ENCODE measurements around the gene OTUB1. TPM values are rescaled to one million over a fixed set of nuclear protein-coding genes. Genes with fewer than 3 reads are reported as not detected.

The OTUB1 gene
- total RNA-seq, 1 donor, result 33.6 TPM

DNA sequence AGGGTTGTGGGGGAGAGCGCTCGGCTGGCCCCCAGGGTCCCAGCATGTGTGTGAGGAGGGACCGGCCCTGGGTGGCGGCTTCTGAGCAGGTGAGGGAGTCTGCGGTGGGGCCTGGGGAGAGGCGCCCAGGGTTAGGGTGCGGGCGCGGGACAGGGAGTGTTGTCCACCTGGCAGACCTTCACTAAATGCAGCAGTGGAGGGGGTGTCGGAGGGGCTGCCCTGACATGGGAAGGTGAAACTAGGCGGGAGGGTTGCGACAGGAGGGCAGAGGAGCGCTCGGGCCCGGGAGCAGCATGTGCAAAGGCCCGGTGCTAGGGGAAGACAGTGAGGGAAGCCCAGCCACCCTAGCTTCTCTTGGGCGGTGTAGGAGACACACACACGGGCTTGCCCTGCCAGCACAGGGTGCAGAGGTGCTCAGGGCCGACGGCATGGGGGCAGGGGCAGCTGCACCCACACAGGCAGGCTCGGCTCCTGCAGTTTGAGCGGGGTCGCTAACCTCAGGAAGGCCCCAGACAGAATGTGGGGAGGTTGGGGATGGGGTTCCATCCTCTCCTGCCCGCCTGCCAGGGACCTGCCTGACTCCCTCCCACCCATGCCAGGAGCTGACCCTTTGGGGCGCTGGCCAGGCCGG, 22.2 kb downstream of the OTUB1 start:
- H3K4me3 ChIP-seq (ENCODE audit: low read length), result no peak overlapping the region

DNA sequence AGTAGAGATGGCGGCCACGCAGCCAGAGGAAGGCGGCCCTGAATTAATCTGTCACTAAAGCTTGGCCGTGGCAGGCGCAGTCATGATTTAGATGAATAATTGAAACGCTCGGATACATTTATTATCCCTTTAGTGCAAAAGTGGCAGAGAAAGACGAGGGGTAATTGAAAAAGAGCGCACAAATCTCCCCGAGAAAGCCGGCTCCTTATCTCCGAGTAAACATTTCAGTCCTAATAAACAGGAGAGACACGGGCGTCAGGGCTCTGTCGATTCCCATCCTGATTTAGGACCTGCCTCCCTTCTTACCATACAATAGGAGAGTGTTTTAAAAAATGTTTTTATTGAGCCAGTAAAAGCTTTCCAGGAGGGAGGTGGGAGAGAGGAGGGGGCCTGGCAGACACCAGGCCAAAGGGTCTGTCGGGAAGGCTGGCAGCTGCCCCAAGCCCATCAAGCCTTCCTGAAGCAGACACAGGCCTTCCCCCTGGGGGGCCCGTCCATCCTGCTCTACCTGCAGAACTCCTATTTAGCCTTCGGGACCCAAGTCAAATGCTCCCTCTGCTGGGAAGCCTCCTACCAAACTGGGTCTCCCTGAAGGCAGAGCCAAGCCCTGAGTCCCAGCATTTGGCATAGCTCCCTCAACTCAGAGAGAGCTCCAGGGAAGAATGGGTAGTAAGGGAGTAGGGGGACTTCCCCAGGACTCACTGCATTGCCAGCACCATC, 22.8 kb downstream of the OTUB1 start:
- H3K9me3 ChIP-seq (ENCODE audit: low read depth, low read length), result no peaks in the 10 kb centered on the region
- peaks cover 5% of the 10 kb centered on the region for H3K27me3 ChIP-seq (ENCODE audit: insufficient read depth, low read length)
- H3K4me1 ChIP-seq (ENCODE audit: insufficient read depth, low read length), result peaks cover 12% of the 10 kb centered on the region
- H3K4me3 ChIP-seq (ENCODE audit: low read length), result no peak overlapping the region

More for the DNA sequence above, 22.2 kb downstream of the OTUB1 start:
- Histone ChIP-seq H3K9me3 (ENCODE audit: low read depth, low read length) (no peaks in the 10 kb centered on the region), H3K4me1 (ENCODE audit: insufficient read depth, low read length) (peaks cover 12% of the 10 kb centered on the region), H3K27me3 (ENCODE audit: insufficient read depth, low read length) (peaks cover 5% of the 10 kb centered on the region)

DNA sequence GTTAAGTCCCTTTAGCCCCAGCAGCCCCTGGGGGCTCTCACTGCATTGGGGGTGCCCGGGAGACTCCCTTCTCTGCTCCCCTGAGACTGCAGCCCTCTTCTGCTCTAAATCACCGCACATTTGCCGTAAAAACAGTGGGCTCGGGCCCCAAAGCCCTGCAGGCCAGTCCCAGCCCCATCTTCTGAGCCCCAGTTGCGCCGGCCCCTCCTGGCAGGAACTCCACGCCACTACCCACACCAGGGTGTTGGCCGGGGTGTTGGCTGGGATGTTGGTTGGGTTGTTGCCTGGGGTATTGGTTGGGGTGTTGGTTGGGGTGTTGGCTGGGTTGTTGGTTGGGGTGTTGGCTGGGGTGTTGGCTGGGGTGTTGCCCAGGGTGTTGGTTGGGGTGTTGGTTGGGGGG, 23.5 kb downstream of the OTUB1 start:
- Histone ChIP-seq H3K27me3 (ENCODE audit: insufficient read depth, low read length) (peaks cover 5% of the 10 kb centered on the region), H3K4me1 (ENCODE audit: insufficient read depth, low read length) (peaks cover 12% of the 10 kb centered on the region), H3K4me3 (ENCODE audit: low read length) (no peak overlapping the region), H3K9me3 (ENCODE audit: low read depth, low read length) (no peaks in the 10 kb centered on the region)

- H3K9me3 ChIP-seq (ENCODE audit: low read depth, low read length), result no peaks in the 10 kb centered on the region
- peaks cover 12% of the 10 kb centered on the region for H3K4me1 ChIP-seq (ENCODE audit: insufficient read depth, low read length)
- H3K27me3 ChIP-seq (ENCODE audit: insufficient read depth, low read length), result peaks cover 5% of the 10 kb centered on the region
Observed at GRCh38 chr11:64010783-64011182, 24.5 kb downstream of the OTUB1 start.

GRCh38 chr11:64011371-64011770, 25.1 kb downstream of the OTUB1 start:
- Histone ChIP-seq H3K4me3 (ENCODE audit: low read length) (no peak overlapping the region), H3K4me1 (ENCODE audit: insufficient read depth, low read length) (peaks cover 12% of the 10 kb centered on the region), H3K27me3 (ENCODE audit: insufficient read depth, low read length) (peaks cover 5% of the 10 kb centered on the region), H3K9me3 (ENCODE audit: low read depth, low read length) (no peaks in the 10 kb centered on the region)

More at GRCh38 chr11:64010783-64011182, 24.5 kb downstream of the OTUB1 start:
- no peak overlapping the region for H3K4me3 ChIP-seq (ENCODE audit: low read length)

DNA sequence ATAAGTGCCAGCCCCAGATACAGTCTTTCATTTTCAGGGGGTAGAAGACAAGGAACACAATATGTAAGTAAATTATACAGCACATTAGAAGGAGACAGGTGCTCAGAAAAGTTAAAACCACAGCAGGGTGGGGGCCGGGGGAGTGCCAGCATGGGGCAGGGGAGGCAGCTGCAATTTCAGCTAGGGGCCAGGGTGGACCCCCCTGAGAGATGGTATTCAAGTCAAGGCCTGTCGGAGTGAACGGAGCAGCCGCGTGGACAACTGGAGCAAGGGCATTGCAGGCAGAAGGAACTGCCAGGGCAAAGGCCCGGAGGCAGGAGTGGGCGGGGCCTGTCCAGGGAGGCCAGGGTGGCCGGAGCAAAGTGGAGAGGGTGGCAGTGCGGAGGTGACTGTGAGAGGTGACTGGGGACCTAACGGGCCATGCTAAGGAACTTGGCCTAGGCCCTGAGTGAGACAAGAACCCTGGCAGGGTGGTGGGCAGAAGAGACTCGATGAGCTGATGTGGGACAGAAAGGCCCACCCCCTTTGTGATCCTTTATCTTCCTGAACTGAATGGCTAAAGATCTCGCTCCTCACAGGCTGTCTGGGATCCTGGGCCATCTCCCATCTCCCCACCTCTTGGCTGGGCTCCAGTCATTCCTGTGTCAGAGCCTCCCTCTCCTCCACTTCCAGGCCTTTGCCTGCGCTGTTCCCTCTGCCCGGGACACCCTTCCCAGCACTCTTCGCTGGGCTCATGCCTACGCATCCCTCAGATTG, 27.1 kb downstream of the OTUB1 start:
- Histone ChIP-seq H3K9me3 (ENCODE audit: low read depth, low read length) (no peaks in the 10 kb centered on the region), H3K27me3 (ENCODE audit: insufficient read depth, low read length) (no peaks in the 10 kb centered on the region), H3K4me1 (ENCODE audit: insufficient read depth, low read length) (no peaks in the 10 kb centered on the region), H3K4me3 (ENCODE audit: low read length) (no peak overlapping the region)

DNA sequence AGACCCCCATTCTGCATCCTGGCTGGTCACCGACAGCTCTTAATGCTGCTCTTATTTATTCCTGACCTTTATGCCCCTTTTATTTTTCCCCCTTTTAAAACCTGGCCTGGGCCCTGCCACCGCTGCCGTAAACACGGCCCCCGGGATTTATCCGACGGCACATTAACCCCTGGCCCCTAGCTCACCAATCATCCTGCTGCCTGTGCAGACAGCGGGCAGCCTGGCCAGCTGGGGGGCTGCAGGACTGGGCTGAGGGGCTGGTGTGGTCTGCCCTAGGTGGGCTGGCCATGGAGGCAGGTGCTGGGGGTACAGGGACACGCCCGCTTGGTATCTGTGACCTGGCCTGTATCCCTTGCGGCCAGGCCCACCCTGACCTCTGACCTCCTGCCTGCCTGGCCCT, 28.1 kb downstream of the OTUB1 start:
- Histone ChIP-seq H3K9me3 (ENCODE audit: low read depth, low read length) (no peaks in the 10 kb centered on the region), H3K4me1 (ENCODE audit: insufficient read depth, low read length) (no peaks in the 10 kb centered on the region), H3K27me3 (ENCODE audit: insufficient read depth, low read length) (no peaks in the 10 kb centered on the region), H3K4me3 (ENCODE audit: low read length) (no peak overlapping the region)

DNA sequence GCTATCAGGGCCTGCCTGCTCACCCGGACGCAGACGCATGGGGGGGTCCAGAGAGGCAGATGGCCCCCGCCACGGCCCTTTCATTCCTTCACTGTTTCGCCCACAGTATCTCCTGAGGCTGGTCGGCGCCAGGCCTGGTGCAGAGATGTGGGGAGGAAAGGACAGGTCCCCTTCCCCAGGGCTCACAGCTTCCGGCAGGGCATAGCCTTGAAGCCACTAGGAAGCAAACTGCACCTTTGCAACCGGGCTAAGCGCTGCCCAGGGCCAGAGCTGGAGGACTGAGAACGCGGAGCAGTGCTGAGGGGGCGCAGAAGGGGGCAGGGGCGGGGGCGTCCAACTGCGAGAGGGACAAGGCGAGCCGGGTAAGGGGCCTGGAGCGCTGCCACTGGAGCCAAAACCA, 29.3 kb downstream of the OTUB1 start:
- no peaks in the 10 kb centered on the region for H3K27me3 ChIP-seq (ENCODE audit: insufficient read depth, low read length)

GRCh38 chr11:64015935-64016845, 30.0 kb downstream of the OTUB1 start:
- no peaks in the 10 kb centered on the region for H3K9me3 ChIP-seq (ENCODE audit: low read depth, low read length)
- no peaks in the 10 kb centered on the region for H3K27me3 ChIP-seq (ENCODE audit: insufficient read depth, low read length)
- no peaks in the 10 kb centered on the region for H3K4me1 ChIP-seq (ENCODE audit: insufficient read depth, low read length)
- H3K4me3 ChIP-seq (ENCODE audit: low read length), result no peak overlapping the region

More for the DNA sequence above, 29.3 kb downstream of the OTUB1 start:
- H3K9me3 ChIP-seq (ENCODE audit: low read depth, low read length), result no peaks in the 10 kb centered on the region
- H3K4me3 ChIP-seq (ENCODE audit: low read length), result no peak overlapping the region
- H3K4me1 ChIP-seq (ENCODE audit: insufficient read depth, low read length), result no peaks in the 10 kb centered on the region

DNA sequence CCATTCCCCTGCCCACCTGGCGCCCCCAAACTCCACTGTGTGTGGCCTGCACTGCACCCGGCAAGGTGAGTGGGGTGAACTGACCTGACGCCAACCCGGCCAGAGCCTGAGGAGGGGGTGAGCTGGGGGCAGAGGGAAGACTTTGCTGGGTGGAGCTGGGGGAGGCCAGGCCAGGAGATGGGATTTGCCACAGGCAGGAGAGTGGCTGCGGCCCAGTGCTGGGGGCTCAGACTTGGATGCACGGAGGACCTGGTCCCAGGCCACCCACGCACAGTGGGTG, 31.6 kb downstream of the OTUB1 start:
- no peak overlapping the region for H3K4me3 ChIP-seq (ENCODE audit: low read length)
- H3K9me3 ChIP-seq (ENCODE audit: low read depth, low read length), result no peaks in the 10 kb centered on the region
- H3K4me1 ChIP-seq (ENCODE audit: insufficient read depth, low read length), result no peaks in the 10 kb centered on the region
- H3K27me3 ChIP-seq (ENCODE audit: insufficient read depth, low read length), result no peaks in the 10 kb centered on the region

DNA sequence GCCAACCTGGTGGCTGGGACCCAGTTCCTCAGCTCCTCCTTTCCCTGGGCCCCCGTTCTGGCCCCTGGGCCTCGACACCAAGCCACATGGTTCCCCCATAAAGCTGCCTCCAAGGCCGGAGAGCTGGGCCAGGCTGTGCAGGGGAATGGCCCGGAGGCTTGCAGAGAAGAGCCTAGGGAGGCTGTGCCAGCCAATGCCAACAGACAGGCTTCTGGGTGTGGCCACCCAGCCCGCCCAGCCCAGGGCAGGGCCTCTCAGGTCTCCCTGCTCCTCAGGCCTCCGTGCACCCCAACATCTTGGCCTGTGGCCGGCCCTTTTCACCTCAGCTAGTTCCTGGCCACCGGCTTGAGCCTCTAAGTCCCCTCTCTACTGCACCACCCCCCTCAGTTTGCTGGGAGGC, 32.1 kb downstream of the OTUB1 start:
- no peaks in the 10 kb centered on the region for H3K9me3 ChIP-seq (ENCODE audit: low read depth, low read length)
- H3K4me1 ChIP-seq (ENCODE audit: insufficient read depth, low read length), result no peaks in the 10 kb centered on the region
- H3K4me3 ChIP-seq (ENCODE audit: low read length), result no peak overlapping the region
- H3K27me3 ChIP-seq (ENCODE audit: insufficient read depth, low read length), result no peaks in the 10 kb centered on the region

GRCh38 chr11:64019106-64020037, 33.1 kb downstream of the OTUB1 start:
- Histone ChIP-seq H3K9me3 (ENCODE audit: low read depth, low read length) (no peaks in the 10 kb centered on the region), H3K4me3 (ENCODE audit: low read length) (no peak overlapping the region), H3K27me3 (ENCODE audit: insufficient read depth, low read length) (no peaks in the 10 kb centered on the region), H3K4me1 (ENCODE audit: insufficient read depth, low read length) (no peaks in the 10 kb centered on the region)

DNA sequence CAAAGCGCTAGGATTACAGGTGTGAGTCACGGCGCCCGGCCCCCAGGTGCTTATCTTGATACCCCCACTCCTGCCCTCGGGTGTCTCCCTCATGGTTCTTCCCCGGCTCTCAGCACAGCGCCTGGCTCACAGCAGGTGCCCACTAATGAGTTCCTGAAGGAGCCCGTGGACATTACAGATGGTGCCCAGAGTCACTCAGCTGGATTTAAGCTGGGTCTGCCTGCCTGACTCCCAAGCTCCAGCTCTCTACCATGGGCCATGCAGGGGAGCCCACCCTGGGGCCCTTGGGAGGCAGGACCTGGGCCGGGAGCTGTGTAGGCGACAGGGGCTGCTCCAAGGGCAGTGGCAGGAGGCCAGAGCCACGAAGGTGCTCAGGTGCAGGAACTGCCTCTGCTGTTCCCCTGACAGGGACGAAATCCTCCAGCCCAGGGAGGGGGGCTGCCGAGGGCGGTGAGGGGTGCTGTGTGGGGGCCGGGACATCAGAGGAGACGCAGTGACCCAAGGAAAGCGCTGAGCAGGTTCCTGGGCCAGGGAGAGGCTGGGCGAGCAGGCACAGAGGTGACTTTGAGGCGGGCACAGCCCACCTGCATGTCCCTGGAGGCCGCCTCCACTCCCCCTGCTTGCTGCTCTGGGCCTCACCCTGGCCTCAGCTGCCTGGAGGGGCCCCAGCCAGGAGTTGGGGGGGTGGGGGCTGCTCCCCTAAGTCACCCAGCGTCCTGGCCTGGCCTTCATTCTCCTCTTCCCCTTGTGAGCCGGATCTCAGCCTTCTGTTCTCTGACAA, 34.9 kb downstream of the OTUB1 start:
- H3K9me3 ChIP-seq (ENCODE audit: low read depth, low read length), result no peaks in the 10 kb centered on the region
- H3K4me3 ChIP-seq (ENCODE audit: low read length), result no peak overlapping the region
- no peaks in the 10 kb centered on the region for H3K27me3 ChIP-seq (ENCODE audit: insufficient read depth, low read length)

More for the DNA sequence above, 34.9 kb downstream of the OTUB1 start:
- no peaks in the 10 kb centered on the region for H3K4me1 ChIP-seq (ENCODE audit: insufficient read depth, low read length)
